ENCODE results near the gene FBXO7. TPM values are rescaled to one million over a fixed set of nuclear protein-coding genes. Genes with fewer than 3 reads are reported as not detected.

Gene FBXO7
- total RNA-seq, 1 donor from 2014 or later = 101 TPM

- no peak for DNase-seq (ENCODE audit: extremely low read depth, low read depth, low spot score)
Observed at GRCh38 chr22:32489377-32489776, 14.8 kb downstream of the FBXO7 start.

GRCh38 chr22:32490279-32490678 is 15.7 kb downstream of the FBXO7 start:
- DNase-seq (ENCODE audit: extremely low read depth, low read depth, low spot score) = no peak

- no peak for DNase-seq (ENCODE audit: extremely low read depth, low read depth, low spot score)
Observed at GRCh38 chr22:32492111-32492510, 17.5 kb downstream of the FBXO7 start.

GRCh38 chr22:32493551-32493950 is 18.9 kb downstream of the FBXO7 start:
- no peak for DNase-seq (ENCODE audit: extremely low read depth, low read depth, low spot score)

- DNase-seq (ENCODE audit: extremely low read depth, low read depth, low spot score) = no peak
Observed at GRCh38 chr22:32494971-32495370, 20.4 kb downstream of the FBXO7 start.

- DNase-seq (ENCODE audit: extremely low read depth, low read depth, low spot score) = no peak
Observed at GRCh38 chr22:32499666-32500065, 25.1 kb downstream of the FBXO7 start.

- DNase-seq (ENCODE audit: extremely low read depth, low read depth, low spot score) = no peak
Observed at GRCh38 chr22:32501836-32502752, 27.5 kb downstream of the FBXO7 start.

- DNase-seq (ENCODE audit: extremely low read depth, low read depth, low spot score) = no peak
Observed at GRCh38 chr22:32509045-32509444, 34.4 kb downstream of the FBXO7 start.

GRCh38 chr22:32511274-32511673 is 36.7 kb downstream of the FBXO7 start:
- DNase-seq (ENCODE audit: extremely low read depth, low read depth, low spot score) = no peak

- no peak for DNase-seq (ENCODE audit: extremely low read depth, low read depth, low spot score)
Observed at GRCh38 chr22:32511776-32512175, 37.2 kb downstream of the FBXO7 start.

GRCh38 chr22:32512267-32512982 is 37.8 kb downstream of the FBXO7 start:
- DNase-seq (ENCODE audit: extremely low read depth, low read depth, low spot score) = no peak

GRCh38 chr22:32515084-32515483 is 40.5 kb downstream of the FBXO7 start:
- no peak for DNase-seq (ENCODE audit: extremely low read depth, low read depth, low spot score)

- DNase-seq (ENCODE audit: extremely low read depth, low read depth, low spot score) = no peak
Observed at GRCh38 chr22:32517488-32517887, 42.9 kb downstream of the FBXO7 start.

- no peak for DNase-seq (ENCODE audit: extremely low read depth, low read depth, low spot score)
Observed at GRCh38 chr22:32517921-32518320, 43.3 kb downstream of the FBXO7 start.

GRCh38 chr22:32518381-32518780 is 43.8 kb downstream of the FBXO7 start:
- no peak for DNase-seq (ENCODE audit: extremely low read depth, low read depth, low spot score)

- DNase-seq (ENCODE audit: extremely low read depth, low read depth, low spot score) = no peak
Observed at GRCh38 chr22:32518848-32519247, 44.2 kb downstream of the FBXO7 start.

- no peak for DNase-seq (ENCODE audit: extremely low read depth, low read depth, low spot score)
Observed at GRCh38 chr22:32520612-32521011, 46.0 kb downstream of the FBXO7 start.

- no peak for DNase-seq (ENCODE audit: extremely low read depth, low read depth, low spot score)
Observed at GRCh38 chr22:32522237-32522636, 47.6 kb downstream of the FBXO7 start.

GRCh38 chr22:32527756-32528155 is 53.1 kb downstream of the FBXO7 start:
- no peak for DNase-seq (ENCODE audit: extremely low read depth, low read depth, low spot score)

GRCh38 chr22:32528316-32528715 is 53.7 kb downstream of the FBXO7 start:
- no peak for DNase-seq (ENCODE audit: extremely low read depth, low read depth, low spot score)

- DNase-seq (ENCODE audit: extremely low read depth, low read depth, low spot score) = peak; percentile 29
Observed at GRCh38 chr22:32528984-32529982, 54.7 kb downstream of the FBXO7 start.
